Duodenal mucosa (tissue), 2 donors: ENCODE data around the gene LCN15.

Source experiments
- H3K27ac ChIP-seq: one replicate; pipeline ENCODE4 v1.7.0; 2013; ENCODE audit warnings: low read depth, low read length
- H3K27me3 ChIP-seq, 2 donors: one replicate each; pipeline ENCODE4 v1.7.0; 2013; ENCODE audit warnings: low read length in 2 of 2, control low read depth in 1 of 2; ENCODE audit not compliant: insufficient read depth in 2 of 2, control insufficient read depth in 1 of 2
- H3K36me3 ChIP-seq, 2 donors: one replicate each; pipeline ENCODE4 v1.7.0; 2013; ENCODE audit warnings: low read length in 2 of 2, control low read depth in 1 of 2; ENCODE audit not compliant: insufficient read depth in 2 of 2, control insufficient read depth in 1 of 2
- H3K4me1 ChIP-seq, 2 donors: one replicate each; pipeline ENCODE4 v1.7.0; 2013; ENCODE audit warnings: low read length in 2 of 2, control low read depth in 1 of 2; ENCODE audit not compliant: insufficient read depth in 2 of 2, control insufficient read depth in 1 of 2
- H3K4me3 ChIP-seq, 2 donors: one replicate each; pipeline ENCODE4 v1.7.0; 2013; ENCODE audit warnings: low read length in 2 of 2, low read depth in 1 of 2
- H3K9ac ChIP-seq, 2 donors: one replicate each; pipeline ENCODE4 v1.7.0; 2013; ENCODE audit warnings: low read length in 2 of 2, low read depth in 1 of 2
- H3K9me3 ChIP-seq, 2 donors: one replicate each; pipeline ENCODE4 v1.7.0; 2013; ENCODE audit warnings: low read length in 2 of 2, control low read depth in 1 of 2; ENCODE audit not compliant: control insufficient read depth in 1 of 2

The LCN15 gene

GRCh38 chr9:136729926-136730325, 34.4 kb downstream of the LCN15 start:
- Histone ChIP-seq H3K9me3 (no peaks in the 10 kb centered on the region), H3K9ac (no peak overlapping the region), H3K27ac (no peak overlapping the region)

GRCh38 chr9:136729144-136729543, 35.2 kb downstream of the LCN15 start:
- no peak overlapping the region for H3K27ac ChIP-seq
- peak overlapping the region in 1 of 2 donors; percentile 54 for H3K9ac ChIP-seq
- peak overlapping the region; percentile 76 to 99 for H3K4me3 ChIP-seq
- H3K9me3 ChIP-seq = no peaks in the 10 kb centered on the region
- no peaks in the 10 kb centered on the region for H3K27me3 ChIP-seq
- H3K4me1 ChIP-seq = peaks cover 22 to 32% of the 10 kb centered on the region in 2 donors
- peaks cover 7 to 21% of the 10 kb centered on the region in 2 donors for H3K36me3 ChIP-seq

More at GRCh38 chr9:136729926-136730325, 34.4 kb downstream of the LCN15 start:
- H3K4me3 ChIP-seq = no peak overlapping the region
- H3K36me3 ChIP-seq = peaks cover 0 to 13% of the 10 kb centered on the region in 2 donors
- H3K27me3 ChIP-seq = no peaks in the 10 kb centered on the region
- peaks cover 22 to 32% of the 10 kb centered on the region in 2 donors for H3K4me1 ChIP-seq

GRCh38 chr9:136728548-136729123, 35.7 kb downstream of the LCN15 start:
- peaks cover 22 to 32% of the 10 kb centered on the region in 2 donors for H3K4me1 ChIP-seq
- H3K9ac ChIP-seq = peak overlapping the region; percentile 54 to 74
- no peaks in the 10 kb centered on the region for H3K27me3 ChIP-seq
- no peak overlapping the region for H3K27ac ChIP-seq
- peak overlapping the region; percentile 76 to 99 for H3K4me3 ChIP-seq
- H3K9me3 ChIP-seq = no peaks in the 10 kb centered on the region
- H3K36me3 ChIP-seq = peaks cover 12 to 26% of the 10 kb centered on the region in 2 donors

GRCh38 chr9:136728080-136728547, 36.2 kb downstream of the LCN15 start:
- peaks cover 22 to 32% of the 10 kb centered on the region in 2 donors for H3K4me1 ChIP-seq
- peak overlapping the region; percentile 74 to 93 for H3K9ac ChIP-seq
- peaks cover 15 to 31% of the 10 kb centered on the region in 2 donors for H3K36me3 ChIP-seq
- H3K4me3 ChIP-seq = peak overlapping the region; percentile 76 to 99
- H3K27me3 ChIP-seq = no peaks in the 10 kb centered on the region
- no peak overlapping the region for H3K27ac ChIP-seq
- H3K9me3 ChIP-seq = no peaks in the 10 kb centered on the region

- no peaks in the 10 kb centered on the region for H3K9me3 ChIP-seq
- H3K9ac ChIP-seq = peak overlapping the region; percentile 63 to 93
- H3K27ac ChIP-seq = no peak overlapping the region
- H3K27me3 ChIP-seq = no peaks in the 10 kb centered on the region
- peak overlapping the region; percentile 76 to 99 for H3K4me3 ChIP-seq
- H3K4me1 ChIP-seq = peaks cover 22 to 36% of the 10 kb centered on the region in 2 donors
- H3K36me3 ChIP-seq = peaks cover 22 to 40% of the 10 kb centered on the region in 2 donors
These were observed 37.6 kb downstream of the LCN15 start for GRCh38 chr9:136726631-136727191.

GRCh38 chr9:136726118-136726517, 38.2 kb downstream of the LCN15 start:
- peak overlapping the region; percentile 76 to 99 for H3K4me3 ChIP-seq
- peaks cover 22 to 36% of the 10 kb centered on the region in 2 donors for H3K4me1 ChIP-seq
- H3K9ac ChIP-seq = peak overlapping the region; percentile 63 to 93
- H3K27ac ChIP-seq = no peak overlapping the region
- H3K9me3 ChIP-seq = no peaks in the 10 kb centered on the region
- H3K27me3 ChIP-seq = no peaks in the 10 kb centered on the region
- peaks cover 22 to 45% of the 10 kb centered on the region in 2 donors for H3K36me3 ChIP-seq

- Histone ChIP-seq H3K9me3 (no peaks in the 10 kb centered on the region), H3K27me3 (no peaks in the 10 kb centered on the region), H3K9ac (peak overlapping the region; percentile 63 to 93), H3K27ac (no peak overlapping the region), H3K36me3 (peaks cover 22 to 48% of the 10 kb centered on the region in 2 donors), H3K4me1 (peaks cover 22 to 39% of the 10 kb centered on the region in 2 donors), H3K4me3 (peak overlapping the region; percentile 21 to 99)
These were observed 38.7 kb downstream of the LCN15 start for GRCh38 chr9:136725612-136726011.

- Histone ChIP-seq H3K27ac (no peak overlapping the region), H3K36me3 (peaks cover 22 to 48% of the 10 kb centered on the region in 2 donors), H3K27me3 (no peaks in the 10 kb centered on the region), H3K9ac (no peak overlapping the region), H3K9me3 (no peaks in the 10 kb centered on the region), H3K4me1 (peaks cover 22 to 44% of the 10 kb centered on the region in 2 donors), H3K4me3 (no peak overlapping the region)
These were observed 39.5 kb downstream of the LCN15 start for GRCh38 chr9:136724772-136725171.

- no peak overlapping the region for H3K9ac ChIP-seq
- H3K27me3 ChIP-seq = no peaks in the 10 kb centered on the region
- H3K36me3 ChIP-seq = peaks cover 22 to 48% of the 10 kb centered on the region in 2 donors
- H3K4me1 ChIP-seq = peaks cover 20 to 46% of the 10 kb centered on the region in 2 donors
- H3K9me3 ChIP-seq = no peaks in the 10 kb centered on the region
- H3K27ac ChIP-seq = no peak overlapping the region
- H3K4me3 ChIP-seq = no peak overlapping the region
These were observed 40.3 kb downstream of the LCN15 start for GRCh38 chr9:136723989-136724388.

- Histone ChIP-seq H3K36me3 (peaks cover 22 to 48% of the 10 kb centered on the region in 2 donors), H3K4me1 (peaks cover 16 to 45% of the 10 kb centered on the region in 2 donors), H3K9ac (no peak overlapping the region), H3K4me3 (no peak overlapping the region), H3K27me3 (peaks cover under 1 to 2% of the 10 kb centered on the region in 2 donors), H3K27ac (no peak overlapping the region), H3K9me3 (no peaks in the 10 kb centered on the region)
These were observed 40.8 kb downstream of the LCN15 start for GRCh38 chr9:136723362-136723976.
